Esophagus muscularis mucosa (tissue), 4 donors: Measurements from ENCODE around the gene RRAD. TPM values are rescaled to one million over a fixed set of nuclear protein-coding genes. Genes with fewer than 3 reads are reported as not detected.

ENCODE experiments used
- DNase-seq: peaks from one replicate; pipeline ENCODE4 v3.0.0-alpha.2; 2017; ENCODE audit errors: extremely low spot score
- H3K27ac ChIP-seq, 4 donors: fragments of 200-600 bp; sonication (generic); replicated peaks in 1 of 4; 1 replicate in 3 of 4; 2 replicates in 1 of 4; pipeline ENCODE4 v1.5.1; 2016 to 2019; ENCODE audit warnings: mild to moderate bottlenecking in 1 of 4
- H3K27me3 ChIP-seq, 4 donors: fragments of 200-600 bp; sonication (generic); one replicate each; pipeline versions ENCODE4 v1.5.1 to v1.6.0; 2016 to 2019
- H3K36me3 ChIP-seq, 4 donors: fragments of 200-600 bp; sonication (generic); one replicate each; pipeline ENCODE4 v1.5.1; 2016 to 2019
- H3K4me1 ChIP-seq, 4 donors: fragments of 200-600 bp; sonication (generic); one replicate each; pipeline ENCODE4 v1.5.1; 2016 to 2019
- H3K4me3 ChIP-seq, 4 donors: fragments of 200-600 bp; sonication (generic); 1 replicate in 2 of 4; 2 replicates in 2 of 4; pipeline ENCODE4 v1.5.1; 2016 to 2019; ENCODE audit warnings: mild to moderate bottlenecking in 4 of 4, moderate library complexity in 1 of 4
- H3K9me3 ChIP-seq, 4 donors: fragments of 200-600 bp; sonication (generic); 1 replicate in 3 of 4; 2 replicates in 1 of 4; pipeline ENCODE4 v1.5.1; 2016 to 2019
- CTCF ChIP-seq, 3 experiments: fragments of 200-600 bp in 2 of 3; fragments of 450-650 bp in 1 of 3; sonication (generic) in 2 of 3; IDR thresholded peaks; one replicate each; pipeline ENCODE4 v1.5.1; 2017 to 2019; ENCODE audit warnings: antibody characterized with exemption in 3 of 3, mild to moderate bottlenecking in 2 of 3, moderate library complexity in 1 of 3
- EP300 ChIP-seq: sonication (generic); formaldehyde crosslinking; IDR thresholded peaks from one replicate; pipeline ENCODE4 v1.6.1; 2017; ENCODE audit warnings: antibody characterized with exemption
- POLR2A ChIP-seq: fragments of 450-650 bp; IDR thresholded peaks from one replicate; pipeline ENCODE4 v1.6.1; 2017; ENCODE audit warnings: antibody characterized with exemption, moderate library complexity, mild to moderate bottlenecking, low read depth
- POLR2AphosphoS5 ChIP-seq, 2 donors: sonication (generic); formaldehyde crosslinking; IDR thresholded peaks; one replicate each; pipeline ENCODE4 v1.6.1; 2017; ENCODE audit warnings: antibody characterized with exemption in 2 of 2
- WGBS: methylation state at CpG from one replicate; pipeline ENCODE4 v1.1.5; 2018; 5-methylcytosine and 5-hydroxymethylcytosine counted together
- intact Hi-C: fragments of 100-400 bp; cut with DNase I; formaldehyde crosslinking; loops from one replicate; pipeline ENCODE4 v1.15.1; 2023
- total RNA-seq, 4 donors: library from RNA; depleted of rRNA; stranded (reverse); fragments of >200 nt; gene quantifications; one replicate each; pipeline versions ENCODE4 v1.1.0 to v1.2.1, GENCODE V29; 2016

RRAD gene
- total RNA-seq, 4 donors from 2014 or later: 36.4 to 64.9 (median 55.4) TPM

- Histone ChIP-seq H3K4me1 (no peaks in the 10 kb centered on the region), H3K4me3 (no peak overlapping the region), H3K27ac (no peak overlapping the region), H3K9me3 (no peaks in the 10 kb centered on the region), H3K27me3 (peaks cover 0 to 8% (median 0%) of the 10 kb centered on the region in 4 donors), H3K36me3 (no peaks in the 10 kb centered on the region)
- TF ChIP-seq POLR2AphosphoS5 (IDR thresholded peaks at IDR 0.05) (no peak), CTCF (IDR thresholded peaks at IDR 0.05) (no peak), POLR2A (no peak), EP300 (no peak)
- DNase-seq: no peak
- intact Hi-C loops: no loop called here
- 72% methylated on average over 9 of the region's 10 CpGs for WGBS
These were observed 45.7 kb upstream of the RRAD start for GRCh38 chr16:66970775-66971720.

DNA sequence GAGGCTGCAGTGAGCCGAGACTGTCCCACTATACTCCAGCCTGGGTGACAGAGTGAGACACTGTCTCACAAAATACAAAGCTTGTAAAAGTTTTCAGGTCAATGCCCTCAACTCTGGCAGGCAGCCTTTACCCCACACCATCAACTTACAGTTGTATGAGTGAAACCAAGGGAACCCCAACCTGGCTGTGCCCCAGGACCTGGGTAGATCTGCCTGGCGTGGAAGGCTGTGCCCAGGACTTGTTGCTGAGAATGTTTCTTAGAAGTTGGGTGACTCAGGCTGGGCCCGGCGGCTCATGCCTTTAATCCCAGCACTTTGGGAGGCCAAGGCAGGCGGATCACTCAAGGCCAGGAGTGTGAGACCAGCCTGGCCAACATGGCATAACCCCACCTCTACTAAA, 43.5 kb upstream of the RRAD start:
- H3K27me3 ChIP-seq: peaks cover 0 to 8% (median 0%) of the 10 kb centered on the region in 4 donors
- no peak overlapping the region for H3K27ac ChIP-seq
- TF ChIP-seq POLR2AphosphoS5 (IDR thresholded peaks at IDR 0.05) (no peak), CTCF (IDR thresholded peaks at IDR 0.05) (no peak), POLR2A (no peak), EP300 (no peak)
- H3K9me3 ChIP-seq: no peaks in the 10 kb centered on the region
- intact Hi-C loops: no loop called here
- DNase-seq: no peak
- no peaks in the 10 kb centered on the region for H3K4me1 ChIP-seq
- 97% methylated on average over 2 of the region's 5 CpGs for WGBS
- no peaks in the 10 kb centered on the region for H3K36me3 ChIP-seq
- no peak overlapping the region for H3K4me3 ChIP-seq

- Histone ChIP-seq H3K27me3 (peaks cover 0 to 6% (median 0%) of the 10 kb centered on the region in 4 donors), H3K27ac (no peak overlapping the region), H3K36me3 (no peaks in the 10 kb centered on the region), H3K4me1 (no peaks in the 10 kb centered on the region), H3K9me3 (no peaks in the 10 kb centered on the region), H3K4me3 (no peak overlapping the region)
- DNase-seq: no peak
- TF ChIP-seq CTCF (IDR thresholded peaks at IDR 0.05): no peak
- TF ChIP-seq POLR2AphosphoS5 (IDR thresholded peaks at IDR 0.05): no peak
- no peak for TF ChIP-seq POLR2A
- no peak for TF ChIP-seq EP300
- 63% methylated on average over 1 of the region's 6 CpGs for WGBS
- intact Hi-C loops: no loop called here
These were observed 38.7 kb upstream of the RRAD start for GRCh38 chr16:66964049-66964448.

- H3K27me3 ChIP-seq: peaks cover 0 to 6% (median 0%) of the 10 kb centered on the region in 4 donors
- H3K4me1 ChIP-seq: no peaks in the 10 kb centered on the region
- H3K4me3 ChIP-seq: no peak overlapping the region
- 79% methylated on average over 5 of the region's 5 CpGs for WGBS
- intact Hi-C loops: no loop called here
- no peak overlapping the region for H3K27ac ChIP-seq
- TF ChIP-seq POLR2A (no peak), CTCF (IDR thresholded peaks at IDR 0.05) (no peak), POLR2AphosphoS5 (IDR thresholded peaks at IDR 0.05) (no peak), EP300 (no peak)
- H3K9me3 ChIP-seq: no peaks in the 10 kb centered on the region
- DNase-seq: no peak
- H3K36me3 ChIP-seq: no peaks in the 10 kb centered on the region
These were observed 36.6 kb upstream of the RRAD start for GRCh38 chr16:66961914-66962313.
